ENCODE data around the gene XRRA1.

- TF ChIP-seq CTCF (IDR thresholded peaks at IDR 0.05) (no peak), POLR2A (IDR thresholded peaks at IDR 0.05) (no peak)
Measured at GRCh38 chr11:74844865-74845264, 104.0 kb downstream of the XRRA1 start.
